Common myeloid progenitor, CD34-positive (primary cell): ENCODE results near the gene F7.
"Not testable (repeated sequence)": the region's sequence is repeated elsewhere in the genome, so short reads cannot be mapped to it uniquely, and the experiment has no call there.

ENCODE experiments used
- CTCF ChIA-PET: fragments of 350-600 bp; sonication (Branson Sonifier 250); formaldehyde crosslinking; loops from one replicate; lab custom pipeline; 2021; ENCODE audit warnings: antibody characterized with exemption; lab: Charles Lee
- POLR2A ChIA-PET: fragments of 350-600 bp; sonication (Branson Sonifier 250); formaldehyde crosslinking; loops from one replicate; lab custom pipeline; 2021; ENCODE audit warnings: antibody characterized with exemption; lab: Charles Lee
- DNase-seq, 3 donors: peaks; one replicate each; pipeline versions ENCODE4 v3.0.0 to v3.0.0-alpha.2; 2013
- H3K27ac ChIP-seq, 2 experiments: 1 replicate in 1 of 2; 2 replicates in 1 of 2; pipeline ENCODE4 v1.7.0; 2013; ENCODE audit warnings: inconsistent platforms in 2 of 2, low read length in 2 of 2, mild to moderate bottlenecking in 2 of 2, low read depth in 1 of 2, moderate library complexity in 1 of 2; ENCODE audit not compliant: severe bottlenecking in 2 of 2, insufficient read depth in 1 of 2, poor library complexity in 1 of 2
- H3K27me3 ChIP-seq, 5 experiments: replicated peaks in 2 of 5; 1 replicate in 3 of 5; 2 replicates in 2 of 5; pipeline versions ENCODE4 v1.6.1 to v1.7.0; 2013; ENCODE audit warnings: low read length in 4 of 5, mild to moderate bottlenecking in 2 of 5, moderate library complexity in 2 of 5, inconsistent platforms in 1 of 5; ENCODE audit not compliant: insufficient read depth in 5 of 5, control insufficient read depth in 4 of 5
- H3K36me3 ChIP-seq, 4 experiments: 1 replicate in 2 of 4; 2 replicates in 2 of 4; pipeline versions ENCODE4 v1.6.1 to v1.7.0; 2013; ENCODE audit warnings: low read length in 3 of 4, control low read depth in 1 of 4, mild to moderate bottlenecking in 1 of 4; ENCODE audit not compliant: control insufficient read depth in 4 of 4, insufficient read depth in 4 of 4
- H3K4me1 ChIP-seq, 4 experiments: 1 replicate in 3 of 4; 2 replicates in 1 of 4; pipeline versions ENCODE4 v1.6.1 to v1.7.1; 2013; ENCODE audit warnings: low read length in 3 of 4, mild to moderate bottlenecking in 3 of 4, control low read depth in 1 of 4, inconsistent platforms in 1 of 4, moderate library complexity in 1 of 4; ENCODE audit not compliant: control insufficient read depth in 4 of 4, insufficient read depth in 4 of 4; ENCODE audit errors: control extremely low read depth in 1 of 4
- H3K4me3 ChIP-seq, 7 experiments: 1 replicate in 4 of 7; 2 replicates in 3 of 7; pipeline versions ENCODE4 v1.5.1 to v1.7.0; 2013; ENCODE audit warnings: mild to moderate bottlenecking in 7 of 7, low read length in 6 of 7, moderate library complexity in 6 of 7, inconsistent platforms in 2 of 7, low read depth in 2 of 7, control low read depth in 1 of 7; ENCODE audit not compliant: insufficient read depth in 4 of 7, control insufficient read depth in 1 of 7; ENCODE audit errors: extremely low read depth in 1 of 7
- H3K9me3 ChIP-seq, 5 experiments: 1 replicate in 4 of 5; 2 replicates in 1 of 5; pipeline versions ENCODE4 v1.6.1 to v1.7.1; 2013; ENCODE audit warnings: low read length in 4 of 5, mild to moderate bottlenecking in 2 of 5, inconsistent platforms in 1 of 5, low read depth in 1 of 5, moderate library complexity in 1 of 5; ENCODE audit not compliant: control insufficient read depth in 4 of 5, insufficient read depth in 2 of 5; ENCODE audit errors: control extremely low read depth in 1 of 5
- WGBS: methylation state at CpG from one replicate; pipeline ENCODE4 v1.1.5; 2013; ENCODE audit not compliant: insufficient coverage; 5-methylcytosine and 5-hydroxymethylcytosine counted together

The F7 gene

GRCh38 chr13:113111821-113112220 lies 6.2 kb downstream of the F7 start:
- H3K9me3 ChIP-seq, result peaks cover 0 to 11% (median 6%) of the 10 kb centered on the region in 5 experiments
- H3K36me3 ChIP-seq, H3K4me3 ChIP-seq, POLR2A ChIA-PET, H3K27ac ChIP-seq, DNase-seq, CTCF ChIA-PET: not testable (repeated sequence)
- H3K27me3 ChIP-seq, result peaks cover 0 to 30% (median 10%) of the 10 kb centered on the region in 5 experiments
- peaks cover 0 to 24% (median 22%) of the 10 kb centered on the region in 4 experiments for H3K4me1 ChIP-seq
- 90% methylated on average over 5 of the region's 5 CpGs for WGBS

GRCh38 chr13:113112475-113112874 lies 6.9 kb downstream of the F7 start:
- H3K36me3 ChIP-seq, H3K4me3 ChIP-seq, DNase-seq, CTCF ChIA-PET, H3K27ac ChIP-seq, POLR2A ChIA-PET: not testable (repeated sequence)
- Histone ChIP-seq H3K4me1 (peaks cover 0 to 24% (median 22%) of the 10 kb centered on the region in 4 experiments), H3K27me3 (peaks cover 0 to 30% (median 10%) of the 10 kb centered on the region in 5 experiments), H3K9me3 (peaks cover 0 to 11% (median 6%) of the 10 kb centered on the region in 5 experiments)
- 100% methylated on average over 1 of the region's 1 CpG for WGBS

- peaks cover 0 to 11% (median 6%) of the 10 kb centered on the region in 5 experiments for H3K9me3 ChIP-seq
- H3K27me3 ChIP-seq, result peaks cover 0 to 30% (median 10%) of the 10 kb centered on the region in 5 experiments
- POLR2A ChIA-PET, result no interaction called here
- CTCF ChIA-PET, result interaction anchor here (1.1 to 1.2 kb wide), 3 partner anchors 9 to 78 kb away, joined by 3 to 5 read pairs (median 4); no protein-coding TSS in a partner anchor
- H3K36me3 ChIP-seq, result no peaks in the 10 kb centered on the region
- H3K4me1 ChIP-seq, result peaks cover 0 to 24% (median 22%) of the 10 kb centered on the region in 4 experiments
- H3K4me3 ChIP-seq, result no peak overlapping the region
- no peak overlapping the region for H3K27ac ChIP-seq
- peak; percentile 31 to 56 (median 53) for DNase-seq
- WGBS, result 20% methylated on average over 8 of the region's 9 CpGs
Measured at GRCh38 chr13:113112893-113113845, 7.6 kb downstream of the F7 start.

GRCh38 chr13:113113846-113114271 lies 8.3 kb downstream of the F7 start:
- no peaks in the 10 kb centered on the region for H3K36me3 ChIP-seq
- H3K4me1 ChIP-seq, result peaks cover 0 to 24% (median 22%) of the 10 kb centered on the region in 4 experiments
- H3K27me3 ChIP-seq, result peaks cover 0 to 30% (median 10%) of the 10 kb centered on the region in 5 experiments
- ChIA-PET CTCF (interaction anchor here (1.1 to 1.5 kb wide), 4 partner anchors 10 to 82 kb away, joined by 3 to 5 read pairs (median 4); no protein-coding TSS in a partner anchor), POLR2A (no interaction called here)
- H3K9me3 ChIP-seq, result peaks cover 0 to 9% (median 6%) of the 10 kb centered on the region in 5 experiments
- 100% methylated on average over 8 of the region's 8 CpGs for WGBS
- no peak overlapping the region for H3K4me3 ChIP-seq
- no peak for DNase-seq
- H3K27ac ChIP-seq, result no peak overlapping the region

- Histone ChIP-seq H3K36me3 (no peaks in the 10 kb centered on the region), H3K4me3 (no peak overlapping the region), H3K27me3 (peaks cover 0 to 22% (median 9%) of the 10 kb centered on the region in 5 experiments), H3K9me3 (peaks cover 0 to 1% (median under 1%) of the 10 kb centered on the region in 5 experiments), H3K27ac (no peak overlapping the region), H3K4me1 (peaks cover 0 to 24% (median 22%) of the 10 kb centered on the region in 4 experiments)
- 97% methylated on average over 16 of the region's 17 CpGs for WGBS
- ChIA-PET CTCF (interaction anchor here (1.1 to 1.5 kb wide), 5 partner anchors 11 to 83 kb away, joined by 3 to 5 read pairs (median 4); no protein-coding TSS in a partner anchor), POLR2A (no interaction called here)
- no peak for DNase-seq
Measured at GRCh38 chr13:113114511-113115362, 9.1 kb downstream of the F7 start.

GRCh38 chr13:113115363-113116205 lies 10.0 kb downstream of the F7 start:
- Histone ChIP-seq H3K4me1 (peaks cover 0 to 18% (median 14%) of the 10 kb centered on the region in 4 experiments), H3K27ac (no peak overlapping the region), H3K36me3 (no peaks in the 10 kb centered on the region), H3K9me3 (no peaks in the 10 kb centered on the region), H3K4me3 (no peak overlapping the region), H3K27me3 (peaks cover 0 to 13% (median 5%) of the 10 kb centered on the region in 5 experiments)
- POLR2A ChIA-PET, result no interaction called here
- CTCF ChIA-PET, result interaction anchor here (1.1 to 1.5 kb wide), 2 partner anchors 29 to 84 kb away, joined by 3 to 4 read pairs; no protein-coding TSS in a partner anchor
- 97% methylated on average over 21 of the region's 21 CpGs for WGBS
- DNase-seq, result no peak
